HCT116 (cell line): Measurements from ENCODE around the gene RFX1. TPM values are rescaled to one million over a fixed set of nuclear protein-coding genes. Genes with fewer than 3 reads are reported as not detected.

Experiments
- ATAC-seq: fragments of 200-7000 bp; cut with Tn5 transposase; 2 replicates; pipeline ENCODE4 v1.9.1; 2020; ENCODE audit warnings: mild to moderate bottlenecking, moderate library complexity
- BruUV-seq: library from RNA; stranded (reverse); fragments of 400-500 nt; replicated peaks from 2 replicates; lab custom pipeline; 2021; lab: Mats Ljungman, UMichigan
- CTCF ChIA-PET: fragments of 300-600 bp; sonication (Branson Sonifier 250); formaldehyde crosslinking; loops from one replicate; lab custom pipeline; 2021; ENCODE audit warnings: antibody characterized with exemption; lab: Charles Lee
- POLR2A ChIA-PET: fragments of 300-600, 350-600 bp; sonication (Branson Sonifier 250); formaldehyde crosslinking; loops from one replicate; lab custom pipeline; 2021; ENCODE audit warnings: antibody characterized with exemption; lab: Charles Lee
- RAD21 ChIA-PET, 2 experiments: fragments of 300-600 bp; sonication (Branson Sonifier 250); formaldehyde crosslinking; loops; one replicate each; lab custom pipeline; 2023; ENCODE audit warnings: low total read pairs in 2 of 2; ENCODE audit not compliant: uncharacterized antibody in 2 of 2, unreplicated experiment in 2 of 2, low non-redundant PET in 1 of 2; lab: Charles Lee
- DNase-seq: peaks from one replicate; pipeline ENCODE4 v3.0.0-alpha.2; 2010; ENCODE audit warnings: low read depth, low spot score
- H2AFZ ChIP-seq: fragments of 200-600 bp; shearing (Covaris generic), sonication (generic); 2 replicates; pipeline ENCODE4 v1.6.1; 2017; ENCODE audit warnings: low read depth, mixed run types, mixed read lengths, antibody characterized with exemption, low read length; ENCODE audit not compliant: poor library complexity, severe bottlenecking
- H3K27ac ChIP-seq: 2 replicates; pipeline ENCODE4 v1.5.1; 2012; ENCODE audit warnings: low read depth, low read length
- H3K27me3 ChIP-seq: fragments of 200-600 bp; sonication (generic); 2 replicates; pipeline ENCODE4 v1.6.1; 2016; ENCODE audit warnings: mixed run types, low read length, mixed read lengths; ENCODE audit not compliant: insufficient read depth
- H3K36me3 ChIP-seq, 2 experiments: fragments of 200-500 bp in 1 of 2; fragments of 200-600 bp in 1 of 2; sonication (Bioruptor generic) in 1 of 2; sonication (generic) in 1 of 2; 2 replicates each; pipeline versions ENCODE4 v1.5.1 to v1.6.1; 2014 to 2016; ENCODE audit warnings: low read length in 2 of 2, inconsistent platforms in 1 of 2, mixed read lengths in 1 of 2, mixed run types in 1 of 2; ENCODE audit not compliant: insufficient read depth in 2 of 2, control insufficient read depth in 1 of 2
- H3K4me1 ChIP-seq, 2 experiments: fragments of 200-600 bp in 1 of 2; sonication (generic) in 1 of 2; 2 replicates each; pipeline versions ENCODE4 v1.5.1 to v1.6.1; 2012 to 2017; ENCODE audit warnings: low read length in 2 of 2, inconsistent platforms in 1 of 2, mild to moderate bottlenecking in 1 of 2, mixed read lengths in 1 of 2, mixed run types in 1 of 2, moderate library complexity in 1 of 2; ENCODE audit not compliant: insufficient read depth in 2 of 2, control insufficient read depth in 1 of 2
- H3K4me2 ChIP-seq: fragments of 200-600 bp; sonication (generic); 2 replicates; pipeline ENCODE4 v1.6.1; 2017; ENCODE audit warnings: mixed run types, low read length, mixed read lengths
- H3K4me3 ChIP-seq, 2 experiments: fragments of 200-600 bp in 1 of 2; sonication (generic) in 1 of 2; replicated peaks in 1 of 2; 2 replicates each; pipeline ENCODE4 v1.5.1; 2011 to 2016; ENCODE audit warnings: low read length in 2 of 2, control low read depth in 1 of 2, low read depth in 1 of 2, mild to moderate bottlenecking in 1 of 2, mixed read lengths in 1 of 2, mixed run types in 1 of 2
- H3K79me2 ChIP-seq: fragments of 200-600 bp; sonication (generic); 2 replicates; pipeline ENCODE4 v1.6.1; 2017; ENCODE audit warnings: mild to moderate bottlenecking, mixed run types, low read length, moderate library complexity, mixed read lengths; ENCODE audit not compliant: insufficient read depth
- H3K9ac ChIP-seq: fragments of 200-600 bp; sonication (generic); 2 replicates; pipeline ENCODE4 v1.6.1; 2016; ENCODE audit warnings: low read length, mixed read lengths
- H3K9me2 ChIP-seq: fragments of 200-600 bp; sonication (generic), shearing (Covaris generic); 2 replicates; pipeline ENCODE4 v1.6.1; 2017; ENCODE audit warnings: mixed run types, mild to moderate bottlenecking, moderate library complexity; ENCODE audit not compliant: insufficient read depth
- H3K9me3 ChIP-seq, 2 experiments: fragments of 200-500 bp in 1 of 2; fragments of 200-600 bp in 1 of 2; sonication (Bioruptor generic) in 1 of 2; sonication (generic) in 1 of 2; 2 replicates each; pipeline ENCODE4 v1.6.1; 2014 to 2017; ENCODE audit warnings: low read length in 2 of 2, mixed read lengths in 2 of 2, inconsistent platforms in 1 of 2, low read depth in 1 of 2, mild to moderate bottlenecking in 1 of 2, mixed run types in 1 of 2, moderate library complexity in 1 of 2; ENCODE audit not compliant: control insufficient read depth in 1 of 2, insufficient read depth in 1 of 2
- H4K20me1 ChIP-seq: fragments of 200-600 bp; sonication (generic), shearing (Covaris generic); 2 replicates; pipeline ENCODE4 v1.6.1; 2017; ENCODE audit warnings: mixed run types, mild to moderate bottlenecking, moderate library complexity; ENCODE audit not compliant: insufficient read depth
- ATF3 ChIP-seq: IDR thresholded peaks from 2 replicates; pipeline ENCODE4 v1.6.1; 2012
- ELF1 ChIP-seq: IDR thresholded peaks from 2 replicates; pipeline ENCODE4 v1.6.1; 2012; ENCODE audit warnings: low read depth, borderline replicate concordance
- FOSL1 ChIP-seq: IDR thresholded peaks from 2 replicates; pipeline ENCODE4 v1.6.1; 2012; ENCODE audit warnings: low read depth
- POLR2AphosphoS5 ChIP-seq: IDR thresholded peaks from 2 replicates; pipeline ENCODE4 v1.6.1; 2011; ENCODE audit warnings: mild to moderate bottlenecking, low read depth, low read length, moderate library complexity
- SP1 ChIP-seq: IDR thresholded peaks from 2 replicates; pipeline ENCODE4 v1.6.1; 2012; ENCODE audit warnings: low read depth
- YY1 ChIP-seq: IDR thresholded peaks from 2 replicates; pipeline ENCODE4 v1.6.1; 2011; ENCODE audit warnings: low read length, low read depth, moderate library complexity, mild to moderate bottlenecking; ENCODE audit not compliant: insufficient replicate concordance; ENCODE audit errors: extremely low read depth
- ZFX ChIP-seq: fragments of 450-650 bp; IDR thresholded peaks from 2 replicates; pipeline ENCODE4 v1.6.1; 2017
- intact Hi-C: fragments of 100-400 bp; cut with micrococcal nuclease; formaldehyde crosslinking; loops from 2 replicates; pipeline ENCODE4 v1.10.0; 2022
- total RNA-seq: library from RNA; stranded (reverse); gene quantifications from one replicate; pipeline ENCODE4 v1.2.1, GENCODE V29; 2021; ENCODE audit not compliant: unreplicated experiment

Gene RFX1
- total RNA-seq, 1 experiment from 2014 or later, result 16.3 TPM

GRCh38 chr19:14006766-14007562 is 844 bp upstream of the RFX1 start:
- H3K4me2 ChIP-seq, result peak overlapping the region; percentile 97
- TF ChIP-seq SP1 (no peak), ZFX (peak; percentile 68; the same call in 1 of the 2 replicates), ELF1 (no peak), FOSL1 (no peak), POLR2AphosphoS5 (peak; percentile 67), ATF3 (no peak), YY1 (peak; percentile 68)
- TF ChIP-seq, all 23 proteins: peak for 3
- POLR2A ChIA-PET, result interaction anchor here (0.9 to 1.1 kb wide), 6 partner anchors 10 to 161 kb away, joined by 3 to 10 read pairs (median 3); partner anchors contain the start of genes IL27RA and MISP3
- no peaks in the 10 kb centered on the region; the same call in 1 of the 2 replicates for H3K79me2 ChIP-seq
- H3K27ac ChIP-seq, result peak overlapping the region; percentile 79
- TSS peak; percentile 92 for BruUV-seq
- no peaks in the 10 kb centered on the region for H3K9me2 ChIP-seq
- H3K36me3 ChIP-seq, result no peaks in the 10 kb centered on the region
- RAD21 ChIA-PET, result no interaction called here
- H3K27me3 ChIP-seq, result no peaks in the 10 kb centered on the region
- peak overlapping the region; percentile 54 for H2AFZ ChIP-seq
- H4K20me1 ChIP-seq, result no peaks in the 10 kb centered on the region
- peak overlapping the region; percentile 70 to 76 for H3K4me3 ChIP-seq
- DNase-seq (no peak), ATAC-seq (peak; percentile 50)
- H3K9ac ChIP-seq, result peak overlapping the region; percentile 91
- CTCF ChIA-PET, result interaction anchor here (0.6 to 1.4 kb wide), 4 partner anchors 25 to 108 kb away, joined by 3 to 8 read pairs (median 3); partner anchors contain the start of gene IL27RA
- no peaks in the 10 kb centered on the region for H3K9me3 ChIP-seq
- peaks cover 5 to 26% of the 10 kb centered on the region in 2 experiments; a peak in 3 of 4 replicates for H3K4me1 ChIP-seq
- intact Hi-C loops, result no loop called here
